NCI-H1930 (cell line): ENCODE results near the gene TIMELESS.
"Not testable (repeated sequence)": the region's sequence is repeated elsewhere in the genome, so short reads cannot be mapped to it uniquely, and the experiment has no call there.

ENCODE experiments used
- DNase-seq, 2 experiments: peaks; one replicate each; lab custom pipeline; 2025; lab: John Stamatoyannopoulos, UW

The TIMELESS gene

DNA sequence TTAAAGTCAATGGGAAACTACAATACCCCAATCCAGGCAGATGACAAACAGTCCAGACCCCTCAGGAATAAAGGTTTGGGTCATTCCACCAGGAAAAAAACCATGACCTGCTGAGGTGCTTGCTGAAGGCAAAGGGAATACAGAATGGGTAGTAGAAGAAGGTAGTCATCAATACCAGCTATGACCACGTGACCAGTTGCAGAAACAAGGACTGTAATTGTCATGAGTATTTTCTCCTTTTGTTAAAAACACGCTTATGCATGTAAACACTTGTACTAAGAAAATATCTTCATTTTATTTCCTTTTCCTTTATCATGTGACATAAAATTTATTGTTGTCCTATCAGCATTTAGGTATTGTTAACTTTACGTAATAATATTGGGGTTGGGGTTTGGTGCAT lies 45.0 kb downstream of the TIMELESS start:
- DNase-seq, result not testable (repeated sequence)

DNA sequence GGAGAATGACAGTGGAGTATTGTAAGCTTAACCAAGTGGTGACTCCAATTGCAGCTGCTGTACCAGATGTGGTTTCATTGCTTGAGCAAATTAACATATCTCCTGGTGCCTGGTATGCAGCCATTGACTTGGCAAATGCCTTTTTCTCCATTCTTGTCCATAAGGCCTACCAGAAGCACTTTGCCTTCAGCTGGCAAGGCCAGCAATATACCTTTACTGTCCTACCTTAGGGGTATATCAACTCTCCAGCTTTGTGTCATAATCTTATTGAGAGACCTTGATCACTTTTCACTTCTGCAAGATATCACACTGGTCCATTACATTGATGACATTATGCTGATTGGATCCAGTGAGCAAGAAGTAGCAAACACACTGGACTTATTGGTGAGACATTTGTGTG lies 47.6 kb downstream of the TIMELESS start:
- not testable (repeated sequence) for DNase-seq

DNA sequence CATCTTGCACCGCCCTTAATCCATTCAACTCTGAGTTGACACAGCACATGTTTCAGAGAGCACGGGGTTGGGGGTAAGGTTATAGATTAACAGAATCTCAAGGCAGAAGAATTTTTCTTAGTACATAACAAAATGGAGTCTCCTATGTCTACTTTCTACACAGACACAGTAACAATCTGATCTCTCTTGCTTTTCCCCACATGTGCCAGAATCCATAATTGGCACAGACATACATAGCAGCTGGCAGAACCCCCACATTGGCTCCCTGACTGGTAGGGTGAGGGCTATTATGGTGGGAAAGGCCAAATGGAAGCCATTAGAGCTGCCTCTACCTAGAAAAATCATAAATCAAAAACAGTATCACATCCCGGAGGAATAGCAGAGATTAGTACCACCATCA lies 48.1 kb downstream of the TIMELESS start:
- not testable (repeated sequence) for DNase-seq

DNA sequence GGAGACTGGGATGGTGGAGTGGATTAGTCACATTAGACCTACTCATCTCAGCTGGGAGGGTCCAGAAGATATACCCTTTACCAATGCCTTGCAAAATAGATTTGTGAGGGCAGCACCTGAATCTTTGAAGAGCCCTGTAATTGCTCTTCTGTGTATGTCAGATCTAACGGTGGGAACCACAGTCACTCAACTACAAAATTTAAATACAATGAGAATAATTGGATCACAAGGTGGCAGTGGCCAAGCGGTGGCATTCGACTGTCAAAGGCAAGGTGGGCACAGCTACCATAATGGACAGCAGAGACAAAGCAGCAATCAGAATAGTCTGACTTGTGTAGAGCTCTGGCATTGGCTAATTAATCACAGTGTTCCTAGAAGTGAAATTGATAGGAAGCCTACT lies 49.8 kb downstream of the TIMELESS start:
- DNase-seq, result not testable (repeated sequence)

DNA sequence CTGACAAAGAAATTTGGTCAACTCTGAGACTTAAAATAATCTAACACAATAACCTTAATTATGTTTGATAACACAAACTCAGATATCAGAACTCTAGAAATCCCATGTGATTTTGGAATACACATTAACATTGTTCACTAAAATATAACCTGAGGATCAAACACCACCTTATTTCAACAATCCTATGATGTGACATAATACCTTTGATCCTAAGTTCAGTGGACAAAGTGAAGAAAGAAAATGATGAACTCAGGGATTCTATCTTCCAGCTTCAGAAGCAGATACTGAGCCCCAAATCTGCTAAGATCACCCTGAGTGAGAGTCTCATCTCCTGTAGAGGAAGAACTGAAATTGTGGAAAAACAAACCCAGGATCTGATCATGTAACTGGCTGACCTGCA lies 50.9 kb downstream of the TIMELESS start:
- no peak for DNase-seq

DNA sequence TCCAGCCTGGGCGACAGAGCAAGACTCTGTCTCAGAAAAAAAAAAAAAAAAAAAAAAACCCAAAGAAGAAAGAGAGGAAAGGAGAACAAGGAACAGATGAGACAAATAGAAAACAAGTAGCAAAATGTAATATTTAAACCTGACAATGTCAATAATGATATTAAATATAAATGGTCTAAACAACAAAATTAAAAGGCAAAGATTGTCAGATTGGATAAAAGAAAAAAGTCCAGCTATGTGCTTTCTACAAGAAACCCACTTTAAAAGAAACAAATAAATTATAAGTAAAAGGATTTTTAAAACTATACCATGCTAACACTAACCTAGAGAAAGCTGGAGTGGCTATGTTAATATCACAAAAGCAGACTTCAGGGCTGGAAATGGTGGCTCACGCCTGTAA lies 56.9 kb downstream of the TIMELESS start:
- DNase-seq, result no peak

DNA sequence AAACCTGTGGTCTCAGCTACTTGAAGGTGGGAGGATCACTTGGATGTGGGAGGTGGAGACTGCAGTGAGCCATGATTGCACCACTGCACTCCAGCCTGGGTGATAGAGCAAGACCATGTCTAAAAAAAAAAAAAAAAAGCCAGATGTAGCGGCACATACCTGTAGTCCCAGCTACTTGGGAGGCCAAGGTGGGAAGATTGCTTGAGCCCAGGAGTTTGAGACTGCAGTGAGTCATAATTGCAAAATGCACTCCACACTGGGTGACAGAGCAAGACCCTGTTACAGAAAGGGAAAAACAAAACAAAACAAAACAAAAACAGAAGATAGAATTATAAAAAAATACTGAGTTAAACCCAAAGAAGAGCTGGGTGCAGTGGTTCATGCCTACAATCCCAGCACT lies 57.5 kb downstream of the TIMELESS start:
- no peak for DNase-seq

DNA sequence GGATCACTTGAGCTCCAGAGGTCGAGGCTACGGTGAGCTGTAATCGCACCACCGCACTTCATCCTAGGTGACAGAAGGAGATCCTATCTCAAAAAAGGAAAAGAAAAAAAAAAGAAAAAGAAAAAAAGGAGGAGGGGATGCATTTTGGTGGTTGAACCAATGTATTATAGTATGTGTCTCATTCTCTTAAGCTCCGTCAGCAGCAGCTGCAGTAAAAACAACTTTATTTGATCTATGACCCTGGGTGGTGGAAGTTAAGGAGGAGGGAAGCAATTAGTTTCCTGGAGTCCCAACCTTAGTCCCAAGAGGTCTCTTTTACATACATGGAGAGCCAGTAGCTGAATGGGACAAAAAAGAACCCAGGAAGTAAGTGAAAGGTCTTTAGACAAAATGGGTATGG lies 59.8 kb downstream of the TIMELESS start:
- DNase-seq, result no peak

DNA sequence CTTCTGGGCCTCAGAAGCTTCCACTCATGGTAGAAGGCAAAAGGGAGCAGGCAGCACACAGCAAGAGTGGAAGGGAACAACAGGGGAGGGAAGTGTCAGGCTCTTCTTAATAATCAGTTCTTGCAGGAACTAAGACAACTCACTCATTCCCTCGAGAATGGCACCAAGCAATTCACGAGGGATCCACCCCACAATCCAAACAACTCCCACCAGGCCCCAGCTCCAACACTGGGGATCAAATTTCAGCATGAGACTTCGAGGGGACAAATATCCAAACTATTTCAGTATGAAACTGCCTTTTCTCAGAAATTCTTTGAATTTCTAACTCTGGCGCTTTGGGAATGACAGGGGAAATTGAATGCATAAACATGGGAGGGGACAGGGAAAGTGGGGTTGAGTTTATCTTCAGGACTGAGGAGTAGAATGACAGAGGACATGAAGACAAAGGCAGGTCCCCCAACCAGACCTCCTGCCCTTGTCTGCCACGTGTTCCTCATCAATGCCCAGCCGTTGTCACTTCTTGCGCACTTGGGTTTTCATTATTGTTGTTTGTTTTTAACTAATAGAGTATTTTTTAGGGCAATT lies 62.0 kb downstream of the TIMELESS start:
- DNase-seq, result no peak

DNA sequence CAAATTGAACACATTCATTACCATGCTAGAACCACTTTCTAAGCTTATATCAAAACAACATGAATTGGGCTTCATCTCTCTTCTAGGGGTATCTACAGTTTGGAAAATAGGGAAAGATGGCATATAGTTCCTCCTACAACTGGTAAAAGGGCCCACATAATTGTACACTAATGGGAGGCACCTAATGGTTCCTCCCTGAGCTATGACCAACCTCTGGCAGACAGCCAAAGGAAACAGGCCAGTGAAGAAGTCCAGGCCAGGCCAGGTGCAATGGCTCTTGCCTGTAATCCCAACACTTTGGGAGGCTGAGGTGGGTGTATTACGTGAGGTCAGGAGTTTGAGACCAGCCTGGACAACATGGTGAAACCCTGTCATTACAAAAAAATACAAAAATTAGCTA lies 63.4 kb downstream of the TIMELESS start:
- DNase-seq, result no peak

DNA sequence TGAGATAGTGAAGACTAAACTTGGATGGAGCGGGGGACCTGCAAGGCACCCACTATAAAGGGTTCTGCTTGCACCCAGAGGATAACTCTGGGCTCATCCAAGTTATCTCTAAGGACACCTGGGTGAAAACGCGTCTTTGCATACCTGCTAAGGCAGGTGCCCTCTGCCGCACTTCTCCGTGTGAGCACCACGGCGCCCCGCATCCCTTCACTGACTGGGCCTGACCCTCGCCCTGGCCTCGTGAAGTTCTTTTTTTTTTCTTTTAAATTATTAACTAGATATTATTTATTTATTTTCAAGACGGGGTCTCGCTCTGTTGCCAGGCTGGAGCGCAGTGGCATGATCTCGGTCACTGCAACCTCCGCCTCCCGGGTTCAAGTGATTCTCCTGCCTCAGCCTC lies 66.6 kb downstream of the TIMELESS start:
- DNase-seq, result no peak

DNA sequence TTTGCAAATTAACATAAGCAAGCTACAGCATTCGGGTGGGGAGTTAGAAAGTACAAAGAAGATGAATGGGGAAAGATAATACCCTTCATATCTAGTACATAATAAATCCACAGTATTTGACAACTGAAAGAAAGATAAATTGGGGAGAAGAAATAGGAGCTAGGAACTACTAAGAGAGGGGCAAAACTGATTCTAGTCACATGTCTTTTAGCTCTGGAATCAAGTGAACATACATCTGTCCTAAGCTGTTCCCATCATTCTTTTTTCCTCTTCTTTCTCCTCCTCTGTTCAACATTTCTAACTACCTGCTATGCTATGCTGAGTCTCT lies 71.3 kb downstream of the TIMELESS start:
- DNase-seq, result no peak

DNA sequence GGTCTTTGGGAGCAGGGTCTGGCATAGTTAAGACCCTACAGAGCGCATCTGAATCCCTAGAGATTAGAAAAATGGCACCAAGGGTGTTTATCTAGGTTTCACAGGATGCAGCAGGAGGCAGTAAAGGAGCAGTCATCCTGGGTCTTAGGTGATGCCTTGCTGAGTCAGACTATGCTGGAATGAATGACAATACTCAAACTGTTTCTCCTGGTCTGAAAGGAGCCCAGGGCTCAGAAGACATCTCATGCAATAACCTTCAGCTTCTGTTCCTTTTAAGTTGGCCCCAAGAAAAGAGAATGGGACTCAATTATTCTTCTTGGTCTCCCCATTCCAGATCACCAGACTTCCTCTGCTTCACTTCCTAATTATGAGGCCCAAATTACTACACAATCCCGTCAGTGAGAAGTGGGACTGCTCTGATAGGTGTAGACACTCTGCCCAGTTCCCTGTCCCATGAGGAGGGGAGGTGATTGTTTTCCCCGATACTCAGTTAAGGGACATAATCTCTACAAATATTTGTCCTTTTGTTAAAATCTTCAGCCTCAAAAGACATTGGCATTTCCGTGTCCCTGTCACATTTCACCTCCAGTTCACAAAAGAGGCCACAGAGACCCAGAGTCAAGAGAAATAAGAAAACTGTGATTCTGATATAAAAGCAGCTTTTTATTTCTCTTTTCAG lies 71.8 kb downstream of the TIMELESS start:
- no peak for DNase-seq

DNA sequence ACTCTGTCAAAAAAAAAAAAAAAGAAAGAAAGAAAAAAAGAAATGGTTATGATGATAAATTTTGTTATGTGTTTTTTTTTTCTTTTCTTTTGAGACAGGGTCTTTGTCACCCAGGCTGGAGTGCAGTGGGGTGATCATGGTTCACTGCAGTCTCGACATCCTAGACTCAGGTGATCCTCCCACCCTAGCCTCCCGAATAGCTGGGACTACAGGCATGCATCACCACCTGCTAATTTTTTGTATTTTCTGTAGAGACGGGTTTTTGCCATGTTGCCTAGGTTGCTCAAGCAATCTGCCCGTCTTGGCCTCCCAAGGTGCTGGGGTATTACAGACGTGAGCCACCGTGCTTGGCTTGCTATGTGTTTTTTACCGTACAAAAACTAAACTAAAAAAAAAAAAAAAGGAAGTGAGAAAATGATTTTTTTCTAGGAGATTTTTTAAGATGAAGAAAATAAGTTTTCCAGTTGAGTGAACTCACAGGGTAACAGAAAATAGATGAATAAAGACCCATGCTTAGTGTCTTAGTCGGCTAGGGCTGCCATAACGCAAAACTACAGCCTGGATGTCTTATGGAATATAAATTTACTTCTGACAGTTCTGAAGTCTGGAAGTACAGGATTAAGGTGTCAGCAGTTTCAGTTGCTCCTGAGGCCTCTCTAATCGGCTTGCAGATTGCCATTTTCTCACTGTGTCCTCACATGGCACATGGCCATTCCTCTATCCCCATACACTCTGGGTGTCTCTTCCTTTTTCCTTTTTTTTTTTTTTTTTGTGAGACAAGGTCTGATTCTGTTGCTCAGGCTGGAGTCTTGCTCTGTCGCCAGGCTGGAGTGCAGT lies 73.4 kb downstream of the TIMELESS start:
- no peak for DNase-seq

DNA sequence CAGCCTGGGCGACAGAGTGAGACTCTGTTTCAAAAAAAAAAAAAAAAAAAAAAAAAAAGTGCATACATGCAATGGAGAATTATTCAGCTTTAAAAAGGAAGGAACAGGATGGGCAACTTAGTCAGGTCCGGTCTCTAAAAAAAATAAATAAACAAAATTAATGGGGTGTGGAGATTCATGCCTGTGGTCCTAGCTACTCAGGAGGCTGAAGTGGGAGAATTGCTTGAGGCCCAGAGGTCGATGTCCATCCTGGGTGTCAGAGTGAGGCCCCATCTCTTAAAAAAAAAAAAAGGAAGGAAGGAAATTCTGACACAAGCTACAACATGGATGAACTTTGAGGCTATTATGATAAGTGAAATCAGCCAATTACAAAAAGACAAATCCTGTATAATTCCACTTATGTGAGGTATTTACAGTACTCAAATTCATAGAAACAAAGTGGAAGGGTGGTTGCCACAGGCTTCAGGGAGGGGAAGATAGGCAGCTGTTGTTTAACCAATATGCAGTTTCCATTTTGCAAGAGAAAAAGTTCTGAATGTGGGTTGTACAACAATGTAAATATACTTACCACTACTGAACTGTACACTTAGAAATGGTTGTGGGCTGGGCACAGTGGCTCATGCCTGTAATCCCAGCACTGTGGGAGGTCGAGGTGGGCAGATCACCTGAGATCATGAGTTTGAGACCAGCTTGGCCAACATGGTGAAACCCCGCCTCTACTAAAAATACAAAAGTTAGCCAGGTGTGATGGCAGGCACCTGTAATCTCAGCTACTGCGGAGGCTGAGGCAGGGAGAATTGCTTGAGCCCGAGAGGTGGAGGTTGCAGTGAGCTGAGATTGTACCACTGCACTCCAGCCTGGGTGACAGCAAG lies 74.3 kb downstream of the TIMELESS start:
- DNase-seq, result no peak

DNA sequence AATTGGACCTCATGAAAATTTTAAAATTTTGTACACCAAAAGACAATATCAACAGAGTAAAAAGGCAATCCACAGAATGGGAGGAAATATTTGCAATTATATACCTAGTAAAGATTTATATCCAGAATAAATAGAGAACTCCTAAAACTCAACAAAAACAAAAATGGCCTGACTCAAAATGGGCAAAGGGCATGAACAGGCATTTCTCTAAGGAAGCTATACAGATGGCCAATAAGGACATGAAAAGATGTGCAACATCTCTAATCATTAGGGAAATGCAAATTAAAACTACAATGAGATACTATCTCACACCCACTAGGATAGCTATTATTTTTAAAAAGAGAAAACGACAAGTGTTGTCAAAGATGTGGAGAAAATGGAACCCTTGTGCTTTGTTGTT lies 75.7 kb downstream of the TIMELESS start:
- no peak for DNase-seq

DNA sequence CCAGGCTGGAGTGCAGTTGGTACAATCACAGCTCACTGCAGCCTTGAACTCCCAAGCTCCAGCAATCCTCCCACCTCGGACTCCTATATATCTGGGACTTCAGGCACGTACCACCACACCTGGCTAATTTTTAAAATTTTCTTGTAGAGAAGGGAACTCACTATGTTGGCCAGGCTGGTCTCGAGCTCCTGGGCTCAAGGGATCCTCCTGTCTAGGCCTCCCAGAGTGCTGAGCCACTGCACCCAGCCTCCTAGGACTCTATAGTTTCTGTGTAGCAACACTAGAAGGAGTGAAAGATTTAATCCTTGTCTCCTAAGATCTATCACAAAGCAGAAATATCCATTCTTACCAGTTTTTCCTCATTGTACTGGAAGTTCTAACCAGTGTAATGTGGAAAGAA lies 82.3 kb downstream of the TIMELESS start:
- DNase-seq, result no peak
